ENCODE measurements around the gene FAIM2. TPM values are rescaled to one million over a fixed set of nuclear protein-coding genes. Genes with fewer than 3 reads are reported as not detected.

FAIM2 gene
- total RNA-seq, 6 donors from 2014 or later: 0.30 to 2.0 (median 0.64) TPM; not detected in 2

GRCh38 chr12:49825360-49825970, 78.2 kb downstream of the FAIM2 start:
- Histone ChIP-seq H3K9me3 (no peaks in the 10 kb centered on the region), H3K27ac (peak overlapping the region; percentile 65 to 95 (median 93)), H3K4me3 (no peak overlapping the region), H3K27me3 (no peaks in the 10 kb centered on the region), H3K36me3 (peaks cover 0 to 3% (median 0%) of the 10 kb centered on the region in 4 donors), H3K4me1 (peaks cover 52 to 62% (median 54%) of the 10 kb centered on the region in 4 donors)
- ATAC-seq (ENCODE audit: low FRiP score in 2 of 2): peak in 1 of 2 donors; percentile 69
- peak in 1 of 2 donors; percentile 63 for DNase-seq
- TF ChIP-seq POLR2A (IDR thresholded peaks at IDR 0.05) (no peak), EP300 (IDR thresholded peaks at IDR 0.05) (no peak), CTCF (IDR thresholded peaks at IDR 0.05) (no peak), POLR2AphosphoS5 (IDR thresholded peaks at IDR 0.05) (no peak)
- 42 to 53% methylated on average over 3 to 5 of the region's 5 CpGs for WGBS, 2 donors

- DNase-seq (peak in 1 of 2 donors; percentile 64), ATAC-seq (ENCODE audit: low FRiP score in 2 of 2) (peak in 1 of 2 donors; percentile 71)
- Histone ChIP-seq H3K9me3 (no peaks in the 10 kb centered on the region), H3K4me1 (peaks cover 52 to 64% (median 57%) of the 10 kb centered on the region in 4 donors), H3K27me3 (no peaks in the 10 kb centered on the region), H3K36me3 (peaks cover 0 to 3% (median 0%) of the 10 kb centered on the region in 4 donors), H3K4me3 (no peak overlapping the region), H3K27ac (peak overlapping the region; percentile 65 to 95 (median 93))
- TF ChIP-seq POLR2A (IDR thresholded peaks at IDR 0.05): peak in 1 of 4 donors; percentile 23
- no peak for TF ChIP-seq CTCF (IDR thresholded peaks at IDR 0.05)
- 63 to 67% methylated on average over 3 to 4 of the region's 4 CpGs for WGBS, 2 donors
Measured at GRCh38 chr12:49824895-49825294, 78.8 kb downstream of the FAIM2 start.

- ATAC-seq (ENCODE audit: low FRiP score in 2 of 2) (no peak), DNase-seq (no peak)
- Histone ChIP-seq H3K9me3 (no peaks in the 10 kb centered on the region), H3K27me3 (no peaks in the 10 kb centered on the region), H3K4me3 (no peak overlapping the region), H3K27ac (peak overlapping the region; percentile 65 to 95 (median 93)), H3K4me1 (peaks cover 52 to 64% (median 58%) of the 10 kb centered on the region in 4 donors), H3K36me3 (peaks cover 0 to 3% (median 0%) of the 10 kb centered on the region in 4 donors)
- 88 to 89% methylated on average over 8 of the region's 8 CpGs for WGBS, 2 donors
- no peak for TF ChIP-seq EP300 (IDR thresholded peaks at IDR 0.05)
- no peak for TF ChIP-seq POLR2A (IDR thresholded peaks at IDR 0.05)
- TF ChIP-seq CTCF (IDR thresholded peaks at IDR 0.05): no peak
- no peak for TF ChIP-seq POLR2AphosphoS5 (IDR thresholded peaks at IDR 0.05)
Measured at GRCh38 chr12:49824416-49824815, 79.3 kb downstream of the FAIM2 start.

- no peak for ATAC-seq (ENCODE audit: low FRiP score in 2 of 2)
Measured at GRCh38 chr12:49823951-49824350, 79.7 kb downstream of the FAIM2 start.

More at GRCh38 chr12:49823951-49824350, 79.7 kb downstream of the FAIM2 start:
- Histone ChIP-seq H3K4me1 (peaks cover 50 to 60% (median 54%) of the 10 kb centered on the region in 4 donors), H3K27ac (peak overlapping the region; percentile 37 to 95 (median 93)), H3K27me3 (no peaks in the 10 kb centered on the region), H3K36me3 (peaks cover 0 to 3% (median 0%) of the 10 kb centered on the region in 4 donors), H3K9me3 (no peaks in the 10 kb centered on the region), H3K4me3 (no peak overlapping the region)
- 92% methylated on average over 2 to 6 of the region's 6 CpGs for WGBS, 2 donors
- TF ChIP-seq CTCF (IDR thresholded peaks at IDR 0.05) (no peak), POLR2A (IDR thresholded peaks at IDR 0.05) (no peak), EP300 (IDR thresholded peaks at IDR 0.05) (no peak), POLR2AphosphoS5 (IDR thresholded peaks at IDR 0.05) (no peak)
- no peak for DNase-seq

Data from upper lobe of left lung (tissue), 6 donors.